H9 (cell line): ENCODE measurements around the gene CASTOR1. TPM values are rescaled to one million over a fixed set of nuclear protein-coding genes. Genes with fewer than 3 reads are reported as not detected.

ENCODE experiments used
- DNase-seq: peaks from one replicate; pipeline ENCODE4 v3.0.0-alpha.2; 2017
- H2AFZ ChIP-seq: one replicate; pipeline ENCODE4 v1.6.1; 2013; ENCODE audit warnings: mild to moderate bottlenecking, low read length, control low read depth, moderate library complexity
- H2AK5ac ChIP-seq: 2 replicates; pipeline ENCODE4 v1.6.1; 2013; ENCODE audit warnings: low read length, control low read depth, mixed read lengths; ENCODE audit not compliant: insufficient read length
- H2BK120ac ChIP-seq: one replicate; pipeline ENCODE4 v1.6.1; 2013; ENCODE audit warnings: low read depth, mild to moderate bottlenecking, low read length, control low read depth, inconsistent platforms; ENCODE audit not compliant: poor library complexity, severe bottlenecking
- H2BK12ac ChIP-seq: 2 replicates; pipeline ENCODE4 v1.6.1; 2013; ENCODE audit warnings: low read length, control low read depth, mixed read lengths, low read depth; ENCODE audit not compliant: insufficient read length
- H2BK15ac ChIP-seq: 2 replicates; pipeline ENCODE4 v1.6.1; 2013; ENCODE audit warnings: low read depth, low read length, control low read depth
- H2BK20ac ChIP-seq: one replicate; pipeline ENCODE4 v1.6.1; 2013; ENCODE audit warnings: low read depth, mild to moderate bottlenecking, low read length, control low read depth, inconsistent platforms; ENCODE audit not compliant: poor library complexity, severe bottlenecking
- H2BK5ac ChIP-seq: 2 replicates; pipeline ENCODE4 v1.6.1; 2013; ENCODE audit warnings: low read length, control low read depth, mixed read lengths; ENCODE audit not compliant: insufficient read length
- H3K14ac ChIP-seq: 2 replicates; pipeline ENCODE4 v1.6.1; 2013; ENCODE audit warnings: low read length, control low read depth; ENCODE audit not compliant: insufficient read depth
- H3K18ac ChIP-seq: 2 replicates; pipeline ENCODE4 v1.6.1; 2013; ENCODE audit warnings: low read depth, mild to moderate bottlenecking, mixed read lengths, low read length, control low read depth; ENCODE audit not compliant: insufficient read length
- H3K23ac ChIP-seq: 2 replicates; pipeline ENCODE4 v1.6.1; 2013; ENCODE audit warnings: low read length, control low read depth, mixed read lengths, low read depth; ENCODE audit not compliant: insufficient read length
- H3K23me2 ChIP-seq: 2 replicates; pipeline ENCODE4 v1.6.1; 2013; ENCODE audit warnings: low read depth, mild to moderate bottlenecking, mixed read lengths, low read length, control low read depth; ENCODE audit not compliant: insufficient read length, poor library complexity, severe bottlenecking
- H3K27ac ChIP-seq: 2 replicates; pipeline ENCODE4 v1.5.1; 2013; ENCODE audit warnings: low read length, control low read depth, mixed read lengths, low read depth; ENCODE audit not compliant: insufficient read length
- H3K27me3 ChIP-seq: 2 replicates; pipeline ENCODE4 v1.6.1; 2013; ENCODE audit warnings: low read length, control low read depth, inconsistent platforms; ENCODE audit not compliant: insufficient read depth
- H3K4ac ChIP-seq: 2 replicates; pipeline ENCODE4 v1.6.1; 2013; ENCODE audit warnings: low read depth, mild to moderate bottlenecking, control low read depth, inconsistent platforms, low read length, moderate library complexity
- H3K4me1 ChIP-seq: 2 replicates; pipeline ENCODE4 v1.6.1; 2013; ENCODE audit warnings: low read length, control low read depth, inconsistent platforms; ENCODE audit not compliant: insufficient read depth
- H3K4me2 ChIP-seq: 2 replicates; pipeline ENCODE4 v1.6.1; 2013; ENCODE audit warnings: low read length, control low read depth, mixed read lengths; ENCODE audit not compliant: insufficient read length, insufficient read depth
- H3K56ac ChIP-seq: 2 replicates; pipeline ENCODE4 v1.6.1; 2013; ENCODE audit warnings: low read depth, mild to moderate bottlenecking, mixed read lengths, low read length, control low read depth; ENCODE audit not compliant: insufficient read length
- H3K79me1 ChIP-seq: 2 replicates; pipeline ENCODE4 v1.6.1; 2013; ENCODE audit warnings: low read depth, mild to moderate bottlenecking, moderate library complexity, low read length, control low read depth, inconsistent platforms; ENCODE audit not compliant: insufficient read depth, poor library complexity, severe bottlenecking
- H3K79me2 ChIP-seq: 2 replicates; pipeline ENCODE4 v1.6.1; 2013; ENCODE audit warnings: low read length, control low read depth, inconsistent platforms; ENCODE audit not compliant: insufficient read depth
- H3K9ac ChIP-seq: 2 replicates; pipeline ENCODE4 v1.6.1; 2013; ENCODE audit warnings: low read length, control low read depth, mixed read lengths; ENCODE audit not compliant: insufficient read length; ENCODE audit errors: extremely low read depth
- H3K9me3 ChIP-seq: one replicate; pipeline ENCODE4 v1.6.1; 2013; ENCODE audit warnings: low read depth, low read length, inconsistent platforms; ENCODE audit not compliant: control insufficient read depth
- H3T11ph ChIP-seq: one replicate; pipeline ENCODE4 v1.6.1; 2013; ENCODE audit warnings: mild to moderate bottlenecking, low read length, control low read depth, inconsistent platforms
- H4K20me1 ChIP-seq: one replicate; pipeline ENCODE4 v1.6.1; 2013; ENCODE audit not compliant: control insufficient read depth, insufficient read length, insufficient read depth
- H4K5ac ChIP-seq: 2 replicates; pipeline ENCODE4 v1.6.1; 2013; ENCODE audit warnings: low read depth, mild to moderate bottlenecking, mixed read lengths, low read length, control low read depth; ENCODE audit not compliant: insufficient read length
- H4K8ac ChIP-seq: replicated peaks from 2 replicates; pipeline ENCODE4 v1.6.1; 2013; ENCODE audit warnings: low read length, control low read depth, mixed read lengths, low read depth; ENCODE audit not compliant: insufficient read length
- H4K91ac ChIP-seq: 2 replicates; pipeline ENCODE4 v1.6.1; 2013; ENCODE audit warnings: low read depth, mild to moderate bottlenecking, moderate library complexity, mixed read lengths, low read length, control low read depth; ENCODE audit not compliant: insufficient read length
- H3K27ac Mint-ChIP-seq, 3 experiments: 2 replicates in 2 of 3; 3 replicates in 1 of 3; pipeline ENCODE4 v1.8.0; 2020 to 2021; ENCODE audit warnings: mixed read lengths in 3 of 3, mild to moderate bottlenecking in 1 of 3, moderate library complexity in 1 of 3
- H3K27me3 Mint-ChIP-seq: 2 replicates; pipeline ENCODE4 v1.8.0; 2021; ENCODE audit warnings: low read depth, mild to moderate bottlenecking, moderate library complexity, mixed read lengths
- H3K36me3 Mint-ChIP-seq, 3 experiments: 2 replicates in 2 of 3; 3 replicates in 1 of 3; pipeline ENCODE4 v1.8.0; 2020 to 2021; ENCODE audit warnings: low read depth in 3 of 3, mixed read lengths in 3 of 3; ENCODE audit not compliant: insufficient read depth in 1 of 3
- H3K4me1 Mint-ChIP-seq, 2 experiments: 2 replicates each; pipeline ENCODE4 v1.8.0; 2020; ENCODE audit warnings: mixed read lengths in 2 of 2
- H3K4me3 Mint-ChIP-seq, 2 experiments: 2 replicates in 1 of 2; 3 replicates in 1 of 2; pipeline ENCODE4 v1.8.0; 2020 to 2021; ENCODE audit warnings: mild to moderate bottlenecking in 2 of 2, mixed read lengths in 2 of 2, moderate library complexity in 1 of 2
- H3K9me3 Mint-ChIP-seq, 2 experiments: 2 replicates in 1 of 2; 3 replicates in 1 of 2; pipeline ENCODE4 v1.8.0; 2020; ENCODE audit warnings: mild to moderate bottlenecking in 2 of 2, mixed read lengths in 2 of 2, moderate library complexity in 1 of 2
- WGBS: extraction: QIAGEN DNeasy Blood & Tissue Kit; methylation state at CpG from one replicate; pipeline ENCODE4 v1.1.7; 2013; ENCODE audit warnings: missing lambda C conversion rate, low lambda C conversion rate, mixed read lengths; ENCODE audit not compliant: insufficient read length; ENCODE audit errors: extremely low coverage; 5-methylcytosine and 5-hydroxymethylcytosine counted together
- total RNA-seq: library from RNA; stranded (reverse); gene quantifications from 2 replicates; pipeline ENCODE4 v1.2.1, GENCODE V29; 2021
- TF ChIP-seq, protein P1 (sequence below): fragments of 200-600 bp; sonication (generic); conservative IDR thresholded peaks from 3 replicates; pipeline ENCODE4 v1.8.0; 2021; ENCODE audit warnings: antibody characterized with exemption, mild to moderate bottlenecking

The CASTOR1 gene
- total RNA-seq, 1 experiment from 2014 or later: 8.8 TPM

DNA sequence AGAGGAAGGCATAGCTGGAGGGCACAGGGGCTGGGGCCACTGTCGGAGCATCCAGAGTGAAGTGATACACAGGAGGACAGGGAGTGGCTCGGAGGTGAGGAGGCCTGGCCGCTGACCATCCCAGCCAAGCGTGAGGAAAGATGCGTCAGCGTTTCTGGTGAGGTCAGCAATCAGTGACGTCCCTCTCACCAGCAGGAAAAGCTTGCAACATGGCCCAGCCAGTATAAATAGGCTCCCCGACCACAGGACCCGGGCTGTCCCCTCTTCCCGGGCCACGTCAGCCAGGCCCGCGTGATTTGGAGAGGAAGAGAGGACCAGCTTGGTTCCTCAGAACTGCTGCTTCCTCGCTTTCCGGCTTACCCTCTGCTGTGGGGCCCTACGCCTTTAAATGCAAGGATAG is 18.5 kb downstream of the CASTOR1 start:
- H3K4me3 Mint-ChIP-seq: no peak overlapping the region
- Histone ChIP-seq H2BK20ac (no peak overlapping the region), H3K23ac (no peak overlapping the region), H4K5ac (no peak overlapping the region), H2BK12ac (no peak overlapping the region), H2AFZ (no peak overlapping the region), H3K4ac (no peak overlapping the region), H3K27me3 (no peaks in the 10 kb centered on the region), H2BK120ac (no peak overlapping the region), H2BK5ac (no peak overlapping the region), H4K8ac (no peak overlapping the region), H3K9me3 (no peaks in the 10 kb centered on the region), H4K91ac (no peak overlapping the region), H4K20me1 (no peaks in the 10 kb centered on the region), H3K4me1 (no peaks in the 10 kb centered on the region), H3K56ac (no peak overlapping the region), H3K23me2 (no peaks in the 10 kb centered on the region), H2BK15ac (no peak overlapping the region), H3K9ac (no peak overlapping the region), H3K79me2 (no peaks in the 10 kb centered on the region), H3K27ac (no peak overlapping the region), H3K14ac (no peak overlapping the region; the same call in 1 of the 2 replicates), H2AK5ac (no peak overlapping the region), H3K4me2 (no peak overlapping the region), H3K79me1 (no peaks in the 10 kb centered on the region), H3K18ac (no peak overlapping the region), H3T11ph (no peak overlapping the region)
- peaks cover 4 to 11% of the 10 kb centered on the region in 2 experiments for H3K4me1 Mint-ChIP-seq
- no CpG with 5 or more reads among the region's 16 CpGs for WGBS
- peaks cover 5% of the 10 kb centered on the region for H3K27me3 Mint-ChIP-seq
- no peaks in the 10 kb centered on the region for H3K36me3 Mint-ChIP-seq
- DNase-seq: no peak
- TF ChIP-seq, protein P1, sequence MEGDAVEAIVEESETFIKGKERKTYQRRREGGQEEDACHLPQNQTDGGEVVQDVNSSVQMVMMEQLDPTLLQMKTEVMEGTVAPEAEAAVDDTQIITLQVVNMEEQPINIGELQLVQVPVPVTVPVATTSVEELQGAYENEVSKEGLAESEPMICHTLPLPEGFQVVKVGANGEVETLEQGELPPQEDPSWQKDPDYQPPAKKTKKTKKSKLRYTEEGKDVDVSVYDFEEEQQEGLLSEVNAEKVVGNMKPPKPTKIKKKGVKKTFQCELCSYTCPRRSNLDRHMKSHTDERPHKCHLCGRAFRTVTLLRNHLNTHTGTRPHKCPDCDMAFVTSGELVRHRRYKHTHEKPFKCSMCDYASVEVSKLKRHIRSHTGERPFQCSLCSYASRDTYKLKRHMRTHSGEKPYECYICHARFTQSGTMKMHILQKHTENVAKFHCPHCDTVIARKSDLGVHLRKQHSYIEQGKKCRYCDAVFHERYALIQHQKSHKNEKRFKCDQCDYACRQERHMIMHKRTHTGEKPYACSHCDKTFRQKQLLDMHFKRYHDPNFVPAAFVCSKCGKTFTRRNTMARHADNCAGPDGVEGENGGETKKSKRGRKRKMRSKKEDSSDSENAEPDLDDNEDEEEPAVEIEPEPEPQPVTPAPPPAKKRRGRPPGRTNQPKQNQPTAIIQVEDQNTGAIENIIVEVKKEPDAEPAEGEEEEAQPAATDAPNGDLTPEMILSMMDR: no peak
- H3K9me3 Mint-ChIP-seq: no peaks in the 10 kb centered on the region
- peak overlapping the region in 1 of 3 experiments; percentile 81; a peak in 2 of 7 replicates for H3K27ac Mint-ChIP-seq
